Retina (tissue), 1 donor: ENCODE results near the gene ENAH.

Experiments used
- DNase-seq: peaks from one replicate; pipeline ENCODE4 v3.0.0-alpha.2; 2016

The ENAH gene

DNA sequence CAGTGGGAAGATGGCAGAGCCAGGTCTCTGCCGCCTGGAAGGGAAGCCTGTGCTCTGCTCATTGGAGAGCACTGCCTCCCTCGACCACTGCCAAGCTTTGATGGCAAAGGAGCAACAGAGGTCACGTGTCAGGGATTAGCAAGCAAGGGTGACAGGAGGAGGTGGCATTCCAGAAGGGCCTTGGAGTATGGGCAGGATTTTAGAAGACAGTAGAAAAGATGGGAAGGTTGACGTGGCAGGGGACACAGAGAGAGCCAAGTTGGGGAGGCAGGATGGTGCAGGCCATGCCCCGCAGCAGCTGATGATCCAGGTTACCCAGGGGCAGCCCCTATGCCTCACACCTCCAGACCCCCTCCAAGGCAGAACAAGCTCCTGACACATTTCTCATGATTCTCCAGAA is 203.1 kb downstream of the ENAH start:
- no peak for DNase-seq

- DNase-seq, result no peak
These were observed 203.7 kb downstream of the ENAH start for GRCh38 chr1:225449261-225449660.

DNA sequence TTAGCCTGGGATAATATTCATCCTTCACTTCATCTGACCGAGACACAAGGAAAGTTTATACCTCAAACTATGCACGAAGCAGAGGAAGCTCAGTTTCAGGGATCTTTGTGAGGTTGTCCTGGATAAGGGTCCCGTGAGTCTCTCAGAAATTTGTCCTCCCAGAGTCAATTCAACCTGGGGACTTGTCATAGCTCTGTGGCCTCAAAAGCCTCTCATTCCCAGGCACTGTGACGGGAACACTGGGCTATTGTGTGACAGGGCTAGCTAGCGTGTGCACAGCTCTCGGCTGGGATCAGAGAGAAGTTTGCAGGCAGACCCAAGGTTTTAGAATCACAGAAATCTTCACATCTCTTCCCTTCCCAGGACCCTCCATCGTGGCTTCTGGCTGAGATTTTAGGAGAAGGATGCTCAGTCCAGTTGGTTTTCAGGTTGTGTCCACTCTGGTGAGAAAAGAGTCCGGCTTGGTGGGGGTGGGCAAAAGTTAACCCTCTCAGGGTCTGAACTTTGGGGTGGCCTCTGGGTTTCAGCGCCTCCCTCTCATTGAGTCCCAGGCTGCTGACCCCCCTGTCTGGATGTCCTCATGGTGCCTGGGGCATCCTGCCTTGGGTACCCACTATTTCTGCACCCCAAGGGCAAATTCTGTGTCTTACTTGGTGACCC is 204.6 kb downstream of the ENAH start:
- no peak for DNase-seq

DNA sequence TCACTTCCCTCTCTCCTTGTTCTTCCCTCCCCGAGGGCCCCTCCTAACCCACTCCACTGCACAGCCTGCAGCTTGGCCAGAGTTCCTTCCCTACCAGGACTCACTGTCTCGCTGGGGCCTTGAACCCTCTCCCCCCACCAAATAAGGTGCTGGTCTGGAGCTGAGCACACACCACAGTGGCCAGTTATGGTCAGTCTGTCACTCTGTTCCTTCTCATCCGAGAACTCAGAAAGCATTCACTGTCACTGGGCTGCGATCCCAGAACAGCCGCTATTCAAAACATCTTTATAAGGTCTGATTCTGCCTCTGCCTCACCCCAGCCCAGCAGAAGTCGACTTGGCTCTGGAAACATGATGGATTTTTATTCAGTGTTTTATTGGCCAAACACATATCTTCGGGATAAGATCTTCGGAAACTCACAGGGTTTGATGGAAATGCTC is 205.3 kb downstream of the ENAH start:
- no peak for DNase-seq

DNA sequence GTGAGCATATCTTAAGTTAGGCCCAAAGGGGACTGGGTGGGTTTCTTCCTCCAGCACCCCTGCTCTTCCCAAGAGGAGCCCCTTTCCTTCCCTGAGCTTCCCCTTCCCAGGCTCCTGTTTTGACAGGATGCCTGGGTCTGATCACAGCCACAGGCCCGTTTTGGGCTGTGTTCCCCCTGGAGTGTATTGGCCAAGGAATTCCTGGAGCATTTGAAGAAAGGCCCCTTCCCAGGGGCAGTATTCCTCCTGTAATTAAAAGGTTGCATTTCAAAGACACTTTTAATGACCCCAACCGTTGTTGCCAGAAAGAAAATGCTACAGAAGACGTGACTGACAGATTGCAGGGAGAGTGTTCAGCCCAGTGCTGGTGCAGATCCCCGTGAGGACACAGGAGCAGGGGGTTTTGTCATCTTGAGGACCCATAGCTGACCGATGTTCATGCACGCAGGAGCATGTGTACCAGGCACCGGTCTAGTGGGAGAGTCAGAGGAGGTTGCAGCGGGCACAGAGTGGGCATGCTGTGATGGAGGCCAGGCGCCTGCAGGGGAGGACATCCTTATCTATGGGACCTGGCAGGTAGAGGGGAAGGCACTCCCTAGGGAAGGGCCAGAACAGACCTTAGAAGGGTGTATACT is 205.8 kb downstream of the ENAH start:
- DNase-seq, result no peak

DNA sequence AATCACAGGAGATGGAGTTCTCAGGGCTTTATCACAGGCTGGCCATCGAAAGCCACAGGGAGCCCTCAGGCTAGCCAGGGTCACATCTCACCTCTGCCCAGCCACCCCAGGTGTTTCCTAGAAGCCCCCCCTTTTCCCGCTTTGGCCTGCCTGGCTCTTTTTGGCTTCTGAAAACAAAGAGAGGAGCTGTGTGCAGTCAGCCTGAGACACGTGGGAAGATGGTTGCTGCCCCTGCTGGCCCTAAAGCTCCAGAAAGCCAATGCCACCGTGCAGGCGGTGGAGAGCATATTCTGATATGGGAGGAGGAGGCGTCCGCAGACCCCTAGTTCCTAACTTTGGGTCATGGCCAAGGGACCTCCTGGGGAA is 206.3 kb downstream of the ENAH start:
- no peak for DNase-seq

DNA sequence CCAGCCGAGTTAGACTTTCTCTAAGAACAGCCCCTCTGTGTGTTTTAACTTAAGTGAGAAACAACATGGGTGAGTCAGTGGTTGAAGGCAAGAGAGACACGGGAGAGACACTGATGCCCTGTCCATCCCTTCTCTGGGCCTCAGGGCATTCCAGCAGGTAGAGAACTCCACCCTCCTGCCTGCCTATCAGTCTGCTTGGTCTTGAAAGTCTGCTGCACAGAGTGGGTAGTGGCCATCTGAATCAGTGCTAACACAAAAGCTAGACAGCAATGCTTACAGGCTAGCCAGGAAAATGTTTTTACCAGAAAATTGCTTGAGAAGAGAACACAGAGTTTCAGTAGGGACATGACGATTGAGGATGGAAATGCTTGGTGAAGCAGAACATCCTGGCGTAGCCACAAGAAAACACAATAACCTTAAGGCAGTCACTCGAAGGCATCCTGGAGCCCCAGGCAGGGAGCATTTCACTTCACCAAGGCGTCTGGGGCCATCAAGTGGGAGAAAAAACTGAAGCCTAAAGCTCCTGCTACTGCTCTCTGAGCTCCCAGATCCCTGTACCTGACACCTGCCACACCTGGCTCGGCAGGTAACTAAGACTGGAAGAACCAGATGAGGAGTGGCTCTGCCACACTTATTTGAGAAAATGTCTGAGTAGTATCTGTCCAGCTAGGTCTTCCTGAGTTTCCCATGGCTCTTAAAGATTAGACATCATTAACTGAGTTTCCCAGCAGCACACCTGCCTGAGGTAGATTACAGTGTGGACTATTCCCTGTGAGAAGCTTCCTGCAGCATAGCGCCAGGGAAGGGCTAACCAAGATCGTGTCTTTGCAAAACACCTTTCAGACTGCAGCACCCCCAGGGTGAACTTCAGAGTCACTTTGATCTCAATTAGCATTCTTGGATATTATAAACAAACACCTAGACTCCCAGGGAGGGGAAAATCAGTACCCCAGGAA is 207.0 kb downstream of the ENAH start:
- DNase-seq, result no peak

GRCh38 chr1:225442123-225442505 is 210.8 kb downstream of the ENAH start:
- no peak for DNase-seq

DNA sequence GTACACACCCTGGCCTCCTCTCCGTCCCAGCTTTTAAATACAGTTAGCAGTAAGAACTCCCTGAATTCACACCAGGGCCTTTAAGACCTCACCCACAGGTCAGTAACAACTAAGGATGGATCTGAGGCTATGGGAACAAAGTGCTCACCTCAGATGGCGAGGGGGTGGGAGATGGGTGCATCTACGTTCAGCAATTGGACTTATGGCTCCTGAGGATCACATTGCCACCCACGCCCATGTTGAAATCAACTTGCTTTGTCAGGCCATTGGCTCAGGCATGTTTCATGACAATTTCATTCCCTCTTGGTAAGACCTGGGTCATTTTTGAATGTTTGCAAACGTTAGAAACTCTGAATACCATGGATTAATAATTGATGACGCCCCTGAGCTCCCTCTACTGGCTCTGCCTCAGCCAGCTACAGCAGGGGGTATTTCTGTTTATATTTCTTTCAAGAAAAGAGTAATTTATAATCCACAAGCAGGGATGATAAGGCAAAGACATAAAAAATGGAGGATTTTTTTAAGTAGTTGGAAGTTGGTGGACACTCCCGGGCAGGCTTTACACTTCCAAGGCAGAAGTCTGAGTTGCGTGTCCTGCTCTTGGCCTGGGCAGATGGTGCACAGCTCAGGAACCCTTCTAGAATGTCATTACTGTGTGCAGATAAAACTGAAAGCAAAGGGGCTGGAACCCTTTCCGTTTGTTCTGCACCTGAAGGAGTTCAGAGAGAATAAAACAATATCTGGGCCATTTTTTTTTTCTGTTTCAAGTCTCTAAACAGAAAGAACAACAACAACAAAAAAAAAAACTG is 211.4 kb downstream of the ENAH start:
- DNase-seq, result no peak

- DNase-seq, result no peak
These were observed 212.3 kb downstream of the ENAH start for GRCh38 chr1:225440380-225441221.

DNA sequence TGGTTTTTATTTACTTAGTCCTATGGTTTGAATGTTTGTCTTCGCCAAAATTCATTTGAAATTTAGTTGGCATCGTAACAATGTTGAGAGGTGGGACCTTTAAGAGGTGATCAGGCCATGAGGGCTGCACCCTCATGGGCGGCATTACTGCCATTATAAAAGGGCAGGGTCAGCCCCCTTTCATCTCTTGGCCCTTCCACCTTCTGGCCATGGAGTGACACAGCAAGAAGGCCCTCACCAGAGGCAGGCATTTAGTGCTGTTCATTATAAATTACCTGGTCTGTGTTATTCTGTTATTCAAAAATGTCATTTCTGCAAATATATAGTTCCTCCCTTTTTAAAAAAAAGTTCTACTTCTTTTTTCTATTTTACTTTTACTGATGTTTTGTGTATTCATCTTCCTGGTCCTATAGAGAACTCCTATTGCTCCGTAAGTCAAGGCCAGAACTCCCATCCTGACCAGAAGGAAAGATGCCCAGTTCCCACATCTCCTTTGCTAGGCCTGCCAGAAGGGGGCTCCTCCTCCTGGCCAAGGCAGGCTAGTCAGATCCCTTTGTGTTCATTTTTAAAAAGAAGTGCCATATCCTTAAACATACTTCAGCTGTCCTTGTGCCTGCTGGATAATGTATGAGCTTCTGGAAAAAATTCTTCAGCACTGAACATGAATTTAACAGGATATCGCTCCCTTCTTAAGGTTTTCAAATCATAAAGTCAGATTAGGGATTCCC is 215.0 kb downstream of the ENAH start:
- no peak for DNase-seq
